Gastroesophageal sphincter (tissue), 3 donors: Measurements from ENCODE around the gene CLPTM1L.

Source experiments
- CTCF ChIP-seq, 4 experiments: fragments of 200-600 bp in 2 of 4; fragments of 450-650 bp in 2 of 4; sonication (generic) in 1 of 4; IDR thresholded peaks; one replicate each; pipeline ENCODE4 v1.5.1; 2017 to 2019; ENCODE audit warnings: antibody characterized with exemption in 4 of 4, mild to moderate bottlenecking in 2 of 4, moderate library complexity in 2 of 4
- EP300 ChIP-seq: sonication (generic); formaldehyde crosslinking; IDR thresholded peaks from one replicate; pipeline ENCODE4 v1.6.1; 2017; ENCODE audit warnings: antibody characterized with exemption, mild to moderate bottlenecking
- POLR2AphosphoS5 ChIP-seq: sonication (generic); formaldehyde crosslinking; IDR thresholded peaks from one replicate; pipeline ENCODE4 v1.6.1; 2017; ENCODE audit warnings: antibody characterized with exemption

GRCh38 chr5:1362242-1363015 lies 17.5 kb upstream of the CLPTM1L start:
- TF ChIP-seq CTCF (IDR thresholded peaks at IDR 0.05) (no peak), EP300 (no peak), POLR2AphosphoS5 (no peak)
